ENCODE data around the gene CBX7.

GRCh38 chr22:39183991-39184585 is 31.6 kb upstream of the CBX7 start:
- TF ChIP-seq, protein P1, sequence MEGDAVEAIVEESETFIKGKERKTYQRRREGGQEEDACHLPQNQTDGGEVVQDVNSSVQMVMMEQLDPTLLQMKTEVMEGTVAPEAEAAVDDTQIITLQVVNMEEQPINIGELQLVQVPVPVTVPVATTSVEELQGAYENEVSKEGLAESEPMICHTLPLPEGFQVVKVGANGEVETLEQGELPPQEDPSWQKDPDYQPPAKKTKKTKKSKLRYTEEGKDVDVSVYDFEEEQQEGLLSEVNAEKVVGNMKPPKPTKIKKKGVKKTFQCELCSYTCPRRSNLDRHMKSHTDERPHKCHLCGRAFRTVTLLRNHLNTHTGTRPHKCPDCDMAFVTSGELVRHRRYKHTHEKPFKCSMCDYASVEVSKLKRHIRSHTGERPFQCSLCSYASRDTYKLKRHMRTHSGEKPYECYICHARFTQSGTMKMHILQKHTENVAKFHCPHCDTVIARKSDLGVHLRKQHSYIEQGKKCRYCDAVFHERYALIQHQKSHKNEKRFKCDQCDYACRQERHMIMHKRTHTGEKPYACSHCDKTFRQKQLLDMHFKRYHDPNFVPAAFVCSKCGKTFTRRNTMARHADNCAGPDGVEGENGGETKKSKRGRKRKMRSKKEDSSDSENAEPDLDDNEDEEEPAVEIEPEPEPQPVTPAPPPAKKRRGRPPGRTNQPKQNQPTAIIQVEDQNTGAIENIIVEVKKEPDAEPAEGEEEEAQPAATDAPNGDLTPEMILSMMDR (conservative IDR thresholded peaks at IDR 0.05; ENCODE audit: low read depth, low read length) = no peak
- TF ChIP-seq POLR2A (IDR thresholded peaks at IDR 0.05; ENCODE audit: low read depth, low read length) (no peak), RAD21 (IDR thresholded peaks at IDR 0.05; ENCODE audit: low read length) (no peak)

Measured in IMR-90 (cell line).